SK-N-SH (cell line): ENCODE results near the gene YOD1. TPM values are rescaled to one million over a fixed set of nuclear protein-coding genes. Genes with fewer than 3 reads are reported as not detected.

Source experiments
- CTCF ChIA-PET: fragments of 300-600, 350-600 bp; formaldehyde crosslinking; extraction: SDS; loops from one replicate; lab custom pipeline; 2021; lab: Yijun Ruan, JAX
- POLR2A ChIA-PET: fragments of 350-600 bp; sonication (Branson Sonifier 250); formaldehyde crosslinking; extraction: SDS; loops from one replicate; lab custom pipeline; 2020; ENCODE audit warnings: antibody characterized with exemption, inconsistent platforms; lab: Yijun Ruan, JAX
- DNase-seq: peaks from one replicate; pipeline ENCODE4 v3.0.0; 2012
- H2AFZ ChIP-seq: fragments of 200-600 bp; sonication (generic); 2 replicates; pipeline ENCODE4 v1.8.1; 2016; ENCODE audit warnings: antibody characterized with exemption, mild to moderate bottlenecking, low read depth
- H3F3A ChIP-seq: fragments of 200-600 bp; sonication (generic); replicated peaks from 2 replicates; pipeline ENCODE3; 2016; ENCODE audit warnings: antibody characterized with exemption, mild to moderate bottlenecking; ENCODE audit not compliant: insufficient read depth
- H3K27ac ChIP-seq, 2 experiments: fragments of 200-500 bp in 1 of 2; fragments of 200-600 bp in 1 of 2; sonication (Bioruptor generic) in 1 of 2; sonication (generic), shearing (Covaris generic) in 1 of 2; 2 replicates each; pipeline versions ENCODE4 v1.5.1 to v1.6.1; 2014 to 2016; ENCODE audit warnings: low read depth in 2 of 2, inconsistent platforms in 1 of 2, low read length in 1 of 2, mild to moderate bottlenecking in 1 of 2, mixed read lengths in 1 of 2
- H3K27me3 ChIP-seq: fragments of 200-600 bp; sonication (generic), shearing (Covaris generic); 2 replicates; pipeline ENCODE4 v1.6.1; 2016; ENCODE audit warnings: mixed run types; ENCODE audit not compliant: insufficient read depth
- H3K36me3 ChIP-seq, 2 experiments: fragments of 200-500 bp in 1 of 2; fragments of 200-600 bp in 1 of 2; sonication (Bioruptor generic) in 1 of 2; sonication (generic) in 1 of 2; replicated peaks in 1 of 2; 2 replicates each; pipeline versions ENCODE3 to v1.5.1; 2014 to 2016; ENCODE audit warnings: low read length in 1 of 2, mild to moderate bottlenecking in 1 of 2; ENCODE audit not compliant: insufficient read depth in 2 of 2, control insufficient read depth in 1 of 2
- H3K4me1 ChIP-seq, 2 experiments: fragments of 200-500 bp in 1 of 2; fragments of 200-600 bp in 1 of 2; sonication (Bioruptor generic) in 1 of 2; sonication (generic), shearing (Covaris generic) in 1 of 2; 2 replicates each; pipeline versions ENCODE4 v1.5.1 to v1.6.1; 2014 to 2016; ENCODE audit warnings: low read depth in 1 of 2, low read length in 1 of 2, mixed run types in 1 of 2; ENCODE audit not compliant: insufficient read depth in 2 of 2, control insufficient read depth in 1 of 2
- H3K4me2 ChIP-seq: fragments of 200-600 bp; sonication (generic), shearing (Covaris generic); 2 replicates; pipeline ENCODE4 v1.6.1; 2017; ENCODE audit warnings: mixed run types
- H3K4me3 ChIP-seq, 2 experiments: fragments of 200-500 bp in 1 of 2; fragments of 200-600 bp in 1 of 2; sonication (Bioruptor generic) in 1 of 2; sonication (generic), shearing (Covaris generic) in 1 of 2; 2 replicates each; pipeline versions ENCODE4 v1.5.1 to v1.8.1; 2014 to 2016; ENCODE audit warnings: low read depth in 2 of 2, inconsistent platforms in 1 of 2, low read length in 1 of 2, mild to moderate bottlenecking in 1 of 2, mixed read lengths in 1 of 2, moderate library complexity in 1 of 2
- H3K79me2 ChIP-seq: fragments of 200-600 bp; sonication (generic); 2 replicates; pipeline ENCODE4 v1.8.1; 2017; ENCODE audit warnings: mild to moderate bottlenecking; ENCODE audit not compliant: insufficient read depth
- H3K9ac ChIP-seq: fragments of 200-600 bp; sonication (generic); 2 replicates; pipeline ENCODE4 v1.6.1; 2017; ENCODE audit warnings: mixed run types
- H3K9me2 ChIP-seq: fragments of 200-600 bp; sonication (generic); 2 replicates; pipeline ENCODE4 v1.6.1; 2017; ENCODE audit warnings: mixed run types
- H3K9me3 ChIP-seq: fragments of 200-600 bp; sonication (generic); 2 replicates; pipeline ENCODE4 v1.6.1; 2017; ENCODE audit warnings: mixed run types, mild to moderate bottlenecking, moderate library complexity
- H4K20me1 ChIP-seq: fragments of 200-600 bp; sonication (generic); 2 replicates; pipeline ENCODE4 v1.6.1; 2017; ENCODE audit warnings: mild to moderate bottlenecking, mixed run types; ENCODE audit not compliant: insufficient read depth
- CHD2 ChIP-seq: fragments of 150-350 bp; IDR thresholded peaks from 2 replicates; pipeline ENCODE4 v1.6.1; 2018; ENCODE audit warnings: low read length; ENCODE audit not compliant: partially characterized antibody
- CTCF ChIP-seq: fragments of 200-600 bp; sonication (generic); IDR thresholded peaks from 2 replicates; pipeline ENCODE4 v1.6.1; 2017; ENCODE audit warnings: antibody characterized with exemption, mild to moderate bottlenecking, moderate library complexity
- ELF1 ChIP-seq: IDR thresholded peaks from 2 replicates; pipeline ENCODE4 v1.4.0; 2012
- EZH2phosphoT487 ChIP-seq: fragments of 200-600 bp; sonication (generic); IDR thresholded peaks from 2 replicates; pipeline ENCODE4 v1.6.1; 2017; ENCODE audit warnings: low read depth, mixed run types, mild to moderate bottlenecking, antibody characterized with exemption, moderate library complexity, borderline replicate concordance
- FOSL2 ChIP-seq: IDR thresholded peaks from 2 replicates; pipeline ENCODE4 v1.4.0; 2012; ENCODE audit warnings: low read depth, mild to moderate bottlenecking, moderate library complexity, borderline replicate concordance
- FOXJ3 ChIP-seq: sonication (generic); formaldehyde crosslinking; IDR thresholded peaks from 2 replicates; pipeline ENCODE4 v1.5.1; 2020; ENCODE audit warnings: mild to moderate bottlenecking, missing genetic modification reagents
- FOXM1 ChIP-seq: IDR thresholded peaks from 2 replicates; pipeline ENCODE4 v1.4.0; 2012; ENCODE audit warnings: low read depth, mild to moderate bottlenecking
- GATA2 ChIP-seq: sonication (generic); formaldehyde crosslinking; IDR thresholded peaks from 2 replicates; pipeline ENCODE4 v1.5.0; 2020; ENCODE audit warnings: mild to moderate bottlenecking, missing genetic modification reagents
- JUND ChIP-seq: IDR thresholded peaks from 2 replicates; pipeline ENCODE4 v1.4.0; 2012
- NRF1 ChIP-seq: IDR thresholded peaks from 2 replicates; pipeline ENCODE4 v1.6.1; 2012; ENCODE audit warnings: low read depth, mild to moderate bottlenecking, low read length
- POLR2AphosphoS5 ChIP-seq: IDR thresholded peaks from 2 replicates; pipeline ENCODE4 v1.6.1; 2012; ENCODE audit warnings: low read depth, low read length
- RCOR1 ChIP-seq: fragments of 150-350 bp; IDR thresholded peaks from 2 replicates; pipeline ENCODE4 v1.6.1; 2017; ENCODE audit warnings: antibody characterized with exemption, low read length
- RFX5 ChIP-seq: IDR thresholded peaks from 2 replicates; pipeline ENCODE4 v1.6.1; 2012; ENCODE audit warnings: mild to moderate bottlenecking, improper control_type of control experiment, low read length
- RXRA ChIP-seq: IDR thresholded peaks from 2 replicates; pipeline ENCODE4 v1.4.0; 2012; ENCODE audit warnings: low read depth, mild to moderate bottlenecking, borderline replicate concordance
- SMC3 ChIP-seq: IDR thresholded peaks from 2 replicates; pipeline ENCODE4 v1.6.1; 2012; ENCODE audit warnings: low read depth, low read length, improper control_type of control experiment
- TAF1 ChIP-seq: IDR thresholded peaks from 2 replicates; pipeline ENCODE4 v1.6.1; 2012; ENCODE audit warnings: low read depth, mild to moderate bottlenecking, low read length, moderate library complexity, borderline replicate concordance
- TCF12 ChIP-seq: IDR thresholded peaks from 2 replicates; pipeline ENCODE4 v1.4.0; 2012
- USF2 ChIP-seq: fragments of 150-350 bp; IDR thresholded peaks from 2 replicates; pipeline ENCODE4 v1.6.1; 2017; ENCODE audit warnings: antibody characterized with exemption, low read length, low read depth, borderline replicate concordance
- WGBS: methylation state at CpG from one replicate; pipeline ENCODE4 v1.1.6; 2017; ENCODE audit warnings: low lambda C conversion rate; 5-methylcytosine and 5-hydroxymethylcytosine counted together
- polyA plus RNA-seq, 3 experiments: library from polyadenylated mRNA; depleted of rRNA; stranded (reverse); fragments of >200 nt; gene quantifications; 2 replicates each; pipeline ENCODE4 v1.2.3, GENCODE V29; 2012
- TF ChIP-seq, protein P1 (sequence below): IDR thresholded peaks from 2 replicates; pipeline ENCODE4 v1.6.1; 2012; ENCODE audit warnings: mild to moderate bottlenecking, low read depth, low read length, moderate library complexity
- TF ChIP-seq, protein P2 (sequence below): IDR thresholded peaks from 2 replicates; pipeline ENCODE4 v1.4.0; 2012; ENCODE audit warnings: low read depth, borderline replicate concordance

Gene YOD1
- polyA plus RNA-seq, 1 of the 3 experiments (the other 2 are of a cell fraction) = 0.79 TPM

GRCh38 chr1:207007352-207008033 is 43.5 kb downstream of the YOD1 start (continued):
- TF ChIP-seq, protein P1, sequence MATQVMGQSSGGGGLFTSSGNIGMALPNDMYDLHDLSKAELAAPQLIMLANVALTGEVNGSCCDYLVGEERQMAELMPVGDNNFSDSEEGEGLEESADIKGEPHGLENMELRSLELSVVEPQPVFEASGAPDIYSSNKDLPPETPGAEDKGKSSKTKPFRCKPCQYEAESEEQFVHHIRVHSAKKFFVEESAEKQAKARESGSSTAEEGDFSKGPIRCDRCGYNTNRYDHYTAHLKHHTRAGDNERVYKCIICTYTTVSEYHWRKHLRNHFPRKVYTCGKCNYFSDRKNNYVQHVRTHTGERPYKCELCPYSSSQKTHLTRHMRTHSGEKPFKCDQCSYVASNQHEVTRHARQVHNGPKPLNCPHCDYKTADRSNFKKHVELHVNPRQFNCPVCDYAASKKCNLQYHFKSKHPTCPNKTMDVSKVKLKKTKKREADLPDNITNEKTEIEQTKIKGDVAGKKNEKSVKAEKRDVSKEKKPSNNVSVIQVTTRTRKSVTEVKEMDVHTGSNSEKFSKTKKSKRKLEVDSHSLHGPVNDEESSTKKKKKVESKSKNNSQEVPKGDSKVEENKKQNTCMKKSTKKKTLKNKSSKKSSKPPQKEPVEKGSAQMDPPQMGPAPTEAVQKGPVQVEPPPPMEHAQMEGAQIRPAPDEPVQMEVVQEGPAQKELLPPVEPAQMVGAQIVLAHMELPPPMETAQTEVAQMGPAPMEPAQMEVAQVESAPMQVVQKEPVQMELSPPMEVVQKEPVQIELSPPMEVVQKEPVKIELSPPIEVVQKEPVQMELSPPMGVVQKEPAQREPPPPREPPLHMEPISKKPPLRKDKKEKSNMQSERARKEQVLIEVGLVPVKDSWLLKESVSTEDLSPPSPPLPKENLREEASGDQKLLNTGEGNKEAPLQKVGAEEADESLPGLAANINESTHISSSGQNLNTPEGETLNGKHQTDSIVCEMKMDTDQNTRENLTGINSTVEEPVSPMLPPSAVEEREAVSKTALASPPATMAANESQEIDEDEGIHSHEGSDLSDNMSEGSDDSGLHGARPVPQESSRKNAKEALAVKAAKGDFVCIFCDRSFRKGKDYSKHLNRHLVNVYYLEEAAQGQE = no peak
- TF ChIP-seq, protein P2, sequence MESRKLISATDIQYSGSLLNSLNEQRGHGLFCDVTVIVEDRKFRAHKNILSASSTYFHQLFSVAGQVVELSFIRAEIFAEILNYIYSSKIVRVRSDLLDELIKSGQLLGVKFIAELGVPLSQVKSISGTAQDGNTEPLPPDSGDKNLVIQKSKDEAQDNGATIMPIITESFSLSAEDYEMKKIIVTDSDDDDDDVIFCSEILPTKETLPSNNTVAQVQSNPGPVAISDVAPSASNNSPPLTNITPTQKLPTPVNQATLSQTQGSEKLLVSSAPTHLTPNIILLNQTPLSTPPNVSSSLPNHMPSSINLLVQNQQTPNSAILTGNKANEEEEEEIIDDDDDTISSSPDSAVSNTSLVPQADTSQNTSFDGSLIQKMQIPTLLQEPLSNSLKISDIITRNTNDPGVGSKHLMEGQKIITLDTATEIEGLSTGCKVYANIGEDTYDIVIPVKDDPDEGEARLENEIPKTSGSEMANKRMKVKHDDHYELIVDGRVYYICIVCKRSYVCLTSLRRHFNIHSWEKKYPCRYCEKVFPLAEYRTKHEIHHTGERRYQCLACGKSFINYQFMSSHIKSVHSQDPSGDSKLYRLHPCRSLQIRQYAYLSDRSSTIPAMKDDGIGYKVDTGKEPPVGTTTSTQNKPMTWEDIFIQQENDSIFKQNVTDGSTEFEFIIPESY = no peak
- no peak for TF ChIP-seq ELF1
- TF ChIP-seq RXRA = peak; percentile 29; the same call in 1 of the 2 replicates
- TF ChIP-seq FOXM1 = no peak
- peak; percentile 97 for TF ChIP-seq TCF12
- no peak for TF ChIP-seq RFX5
- no peak for TF ChIP-seq RCOR1
- peak; percentile 64; the same call in 1 of the 2 replicates for TF ChIP-seq POLR2AphosphoS5
- TF ChIP-seq NRF1 = no peak

DNA sequence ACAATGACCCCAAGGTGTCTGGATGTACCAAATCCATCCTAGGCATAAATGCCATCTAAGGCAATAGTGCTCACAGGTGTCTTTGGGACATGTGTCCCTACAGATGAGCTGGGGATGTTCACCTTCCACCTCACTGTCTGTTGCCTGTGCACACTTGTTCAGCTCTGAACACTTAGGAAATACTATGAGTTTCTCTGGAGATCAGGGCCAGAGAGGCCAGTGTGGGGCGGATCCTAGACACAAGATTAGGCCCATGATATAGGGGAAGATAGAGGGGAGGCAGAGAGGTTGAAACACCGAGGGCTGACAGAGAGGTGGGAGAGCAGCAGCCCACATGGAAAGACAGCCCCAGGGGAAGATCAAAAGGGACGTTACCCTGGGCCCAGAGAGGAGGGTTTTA is 44.1 kb downstream of the YOD1 start:
- no peaks in the 10 kb centered on the region for H3K9me3 ChIP-seq
- peak overlapping the region; percentile 2; the same call in 1 of the 2 replicates for H2AFZ ChIP-seq
- no peaks in the 10 kb centered on the region for H3K27me3 ChIP-seq
- H3K4me3 ChIP-seq = no peak overlapping the region
- 0 out of 2 replicates have a peak overlapping the region, but pooled peaks have one; percentile 26 for H3K9ac ChIP-seq
- no peaks in the 10 kb centered on the region for H4K20me1 ChIP-seq
- H3K79me2 ChIP-seq = no peaks in the 10 kb centered on the region
- no peaks in the 10 kb centered on the region for H3K36me3 ChIP-seq
- H3K4me1 ChIP-seq = peaks cover 6 to 10% of the 10 kb centered on the region in 2 experiments; a peak in 2 of 4 replicates
- H3K4me2 ChIP-seq = no peak overlapping the region; the same call in 1 of the 2 replicates
- 18% methylated on average over 3 of the region's 3 CpGs for WGBS
- ChIA-PET CTCF (interaction anchor here (0.6 to 4.3 kb wide), 6 partner anchors 9 to 493 kb away, joined by 3 to 39 read pairs (median 4); no protein-coding TSS in a partner anchor), POLR2A (no interaction called here)
- peak overlapping the region; percentile 33 to 72; a peak in 2 of 4 replicates for H3K27ac ChIP-seq
- H3F3A ChIP-seq = no peaks in the 10 kb centered on the region
- no peaks in the 10 kb centered on the region for H3K9me2 ChIP-seq
- DNase-seq = no peak
- TF ChIP-seq CTCF = no peak
- TF ChIP-seq JUND = no peak
- TF ChIP-seq CHD2 = no peak
- no peak for TF ChIP-seq NRF1
- no peak for TF ChIP-seq USF2
- TF ChIP-seq FOSL2 = no peak
- TF ChIP-seq FOXJ3 (CRISPR knock-in tag) = no peak
- TF ChIP-seq, protein P2 = no peak
- TF ChIP-seq SMC3 = no peak
- TF ChIP-seq EZH2phosphoT487 = no peak
- no peak for TF ChIP-seq GATA2 (CRISPR knock-in tag)
- no peak for TF ChIP-seq TAF1
